Measurements from ENCODE around the gene ITGA7. TPM values are rescaled to one million over a fixed set of nuclear protein-coding genes. Genes with fewer than 3 reads are reported as not detected.
A peak's percentile ranks its signal among the peaks of the same experiment; 100 is the strongest.

The ITGA7 gene
- total and polyA plus RNA-seq, 2 of the 8 experiments (the other 6 are each of a cell fraction or from before 2014, with no cell fraction given) = 57.6 to 86.1 TPM

GRCh38 chr12:55676707-55677106 lies 31.0 kb downstream of the ITGA7 start:
- ChIA-PET POLR2A (ENCODE audit: partially characterized antibody) (interaction anchor here (1.3 kb wide), 1 partner anchor 42 kb away, joined by 5 read pairs; no protein-coding TSS in a partner anchor), CTCF (ENCODE audit: partially characterized antibody) (interaction anchor here (0.8 to 2.3 kb wide), 5 partner anchors 11 to 61 kb away, joined by 3 to 12 read pairs (median 6); no protein-coding TSS in a partner anchor)
- Histone ChIP-seq H3K4me3 (ENCODE audit: extremely low read depth in 1 of 4, insufficient read depth in 2 of 4, low read depth in 3 of 4, low read length in 4 of 4) (no peak overlapping the region), H3K23me2 (ENCODE audit: low read depth, low read length) (no peaks in the 10 kb centered on the region; the same call in 1 of the 2 replicates), H2BK15ac (ENCODE audit: low read length) (no peak overlapping the region), H2AFZ (ENCODE audit: low read length) (0 out of 2 replicates have a peak overlapping the region, but pooled peaks have one; percentile 15), H3K79me2 (ENCODE audit: control insufficient read depth in 1 of 2, insufficient read depth in 2 of 2, low read length in 2 of 2) (no peaks in the 10 kb centered on the region), H2BK20ac (ENCODE audit: low read length) (no peak overlapping the region), H3K4me2 (ENCODE audit: insufficient read depth in 1 of 2, low read depth in 2 of 2, low read length in 2 of 2) (no peak overlapping the region), H3K4me1 (replicated peaks in 1 of 4; ENCODE audit: control insufficient read depth in 3 of 4, insufficient read depth in 4 of 4, low read length in 3 of 4) (peaks cover 0 to 7% (median 3%) of the 10 kb centered on the region in 4 experiments; a peak in 4 of 7 replicates), H3K56ac (replicated peaks; ENCODE audit: insufficient read length, low read depth, low read length) (no peak overlapping the region), H3K14ac (ENCODE audit: insufficient read length) (no peak overlapping the region), H3K36me3 (ENCODE audit: control insufficient read depth in 2 of 4, insufficient read depth in 4 of 4, low read length in 3 of 4) (no peaks in the 10 kb centered on the region), H2AK5ac (ENCODE audit: low read depth, low read length) (no peak overlapping the region), H2BK5ac (ENCODE audit: low read depth, low read length) (no peak overlapping the region), H4K5ac (ENCODE audit: insufficient read length, low read depth, low read length) (no peak overlapping the region), H2BK120ac (replicated peaks; ENCODE audit: low read depth, low read length) (no peak overlapping the region), H3K23ac (ENCODE audit: insufficient read length) (no peak overlapping the region), H3K18ac (ENCODE audit: extremely low read depth, low read length) (no peak overlapping the region), H4K8ac (ENCODE audit: extremely low read depth, insufficient read depth, low read length) (no peak overlapping the region), H3K4ac (replicated peaks; ENCODE audit: insufficient read length, low read depth, low read length) (no peak overlapping the region), H3K9me3 (ENCODE audit: insufficient read depth in 2 of 2, low read depth in 1 of 2, low read length in 1 of 2) (no peaks in the 10 kb centered on the region), H2BK12ac (ENCODE audit: low read depth, low read length) (no peak overlapping the region), H3K9ac (replicated peaks in 1 of 4; ENCODE audit: extremely low read depth in 1 of 4, low read depth in 3 of 4, low read length in 3 of 4) (no peak overlapping the region), H3K79me1 (ENCODE audit: low read depth, low read length) (no peaks in the 10 kb centered on the region), H4K20me1 (replicated peaks in 1 of 2; ENCODE audit: control insufficient read depth in 1 of 2, insufficient read depth in 2 of 2, low read length in 2 of 2) (no peaks in the 10 kb centered on the region), H3K27me3 (replicated peaks in 1 of 4; ENCODE audit: control insufficient read depth in 3 of 4, extremely low read depth in 1 of 4, insufficient read depth in 3 of 4, low read length in 3 of 4) (no peaks in the 10 kb centered on the region; a peak in 1 of 7 replicates), H3K27ac (ENCODE audit: low read depth, low read length) (no peak overlapping the region), H4K91ac (replicated peaks; ENCODE audit: insufficient read length, low read length) (no peak overlapping the region)
- 91% methylated on average over 6 of the region's 6 CpGs; no CpG with 5 or more reads in 1 of the 2 experiments for WGBS, 2 experiments (ENCODE audit: extremely low coverage in 1 of 2, insufficient coverage in 1 of 2, insufficient read length in 1 of 2, insufficient replicate concordance in 2 of 2, low coverage in 1 of 2, low lambda C conversion rate in 2 of 2, missing lambda C conversion rate in 1 of 2)
- DNase-seq (ENCODE audit: low read depth in 1 of 2, low spot score in 2 of 2) (no peak), FAIRE-seq (no peak)
- no peak for TF ChIP-seq HDAC2 (IDR thresholded peaks at IDR 0.05; ENCODE audit: borderline replicate concordance in 1 of 2, low read depth in 2 of 2, low read length in 2 of 2)
- no peak for TF ChIP-seq CHD1 (IDR thresholded peaks at IDR 0.05; ENCODE audit: low read depth, low read length)
- TF ChIP-seq CREB1 (IDR thresholded peaks at IDR 0.05) = no peak
- no peak for TF ChIP-seq GTF2F1 (IDR thresholded peaks at IDR 0.05; ENCODE audit: borderline replicate concordance, low read depth, low read length)
- TF ChIP-seq, protein P1, sequence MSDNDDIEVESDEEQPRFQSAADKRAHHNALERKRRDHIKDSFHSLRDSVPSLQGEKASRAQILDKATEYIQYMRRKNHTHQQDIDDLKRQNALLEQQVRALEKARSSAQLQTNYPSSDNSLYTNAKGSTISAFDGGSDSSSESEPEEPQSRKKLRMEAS (IDR thresholded peaks at IDR 0.05) = no peak
- TF ChIP-seq RXRA (IDR thresholded peaks at IDR 0.05; ENCODE audit: insufficient read depth, low read depth, low read length) = no peak
- no peak for TF ChIP-seq JUND (IDR thresholded peaks at IDR 0.05; ENCODE audit: low read length)
- TF ChIP-seq ASH2L (IDR thresholded peaks at IDR 0.05; ENCODE audit: low read length) = no peak
- TF ChIP-seq YY1 (IDR thresholded peaks at IDR 0.05; ENCODE audit: low read depth, low read length) = no peak
- TF ChIP-seq EZH2 (IDR thresholded peaks at IDR 0.05; ENCODE audit: low read depth, low read length, severe bottlenecking) = no peak
- TF ChIP-seq, protein P2, sequence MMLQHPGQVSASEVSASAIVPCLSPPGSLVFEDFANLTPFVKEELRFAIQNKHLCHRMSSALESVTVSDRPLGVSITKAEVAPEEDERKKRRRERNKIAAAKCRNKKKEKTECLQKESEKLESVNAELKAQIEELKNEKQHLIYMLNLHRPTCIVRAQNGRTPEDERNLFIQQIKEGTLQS (IDR thresholded peaks at IDR 0.05; ENCODE audit: insufficient read depth, low read depth, low read length) = no peak
- TF ChIP-seq KDM5A (IDR thresholded peaks at IDR 0.05; ENCODE audit: low read length) = no peak
- TF ChIP-seq SP2 (IDR thresholded peaks at IDR 0.05; ENCODE audit: low read length) = no peak
- TF ChIP-seq SUZ12 (IDR thresholded peaks at IDR 0.05; ENCODE audit: low read length) = no peak
